Fibroblast of gingiva (primary cell): ENCODE measurements around the gene PRSS38.

ENCODE experiments used
- DNase-seq: peaks from one replicate; pipeline ENCODE4 v3.0.0-alpha.2; 2011; ENCODE audit warnings: low read depth

PRSS38 gene

GRCh38 chr1:227815468-227816409, at the start of gene PRSS38:
TSS of gene PRSS38 (plus strand) at chr1:227815675. CDS start at chr1:227815717, 42 bp downstream.
- DNase-seq, result no peak

GRCh38 chr1:227766015-227766634, 49.4 kb upstream of the PRSS38 start:
- DNase-seq, result no peak

GRCh38 chr1:227766653-227767277, 48.7 kb upstream of the PRSS38 start:
- no peak for DNase-seq

GRCh38 chr1:227767401-227768124, 47.9 kb upstream of the PRSS38 start:
- DNase-seq, result no peak

GRCh38 chr1:227768125-227768439, 47.4 kb upstream of the PRSS38 start:
- DNase-seq, result no peak

GRCh38 chr1:227768640-227769039, 46.8 kb upstream of the PRSS38 start:
- no peak for DNase-seq

- DNase-seq, result no peak
Observed at GRCh38 chr1:227769047-227769935, 46.2 kb upstream of the PRSS38 start.

- no peak for DNase-seq
Observed at GRCh38 chr1:227769936-227770494, 45.5 kb upstream of the PRSS38 start.

GRCh38 chr1:227770812-227771211, 44.7 kb upstream of the PRSS38 start:
- no peak for DNase-seq

GRCh38 chr1:227771326-227771725, 44.1 kb upstream of the PRSS38 start:
- DNase-seq, result no peak

GRCh38 chr1:227771771-227772170, 43.7 kb upstream of the PRSS38 start:
- no peak for DNase-seq

GRCh38 chr1:227773558-227773957, 41.9 kb upstream of the PRSS38 start:
- no peak for DNase-seq

GRCh38 chr1:227774051-227774731, 41.3 kb upstream of the PRSS38 start:
- no peak for DNase-seq

GRCh38 chr1:227774821-227775661, 40.4 kb upstream of the PRSS38 start:
- no peak for DNase-seq

- DNase-seq, result no peak
Observed at GRCh38 chr1:227775841-227776240, 39.6 kb upstream of the PRSS38 start.

GRCh38 chr1:227776331-227776771, 39.1 kb upstream of the PRSS38 start:
- DNase-seq, result no peak

- DNase-seq, result no peak
Observed at GRCh38 chr1:227777156-227777555, 38.3 kb upstream of the PRSS38 start.

GRCh38 chr1:227777646-227778045, 37.8 kb upstream of the PRSS38 start:
- DNase-seq, result no peak

- DNase-seq, result no peak
Observed at GRCh38 chr1:227778401-227778947, 37.0 kb upstream of the PRSS38 start.
